ENCODE measurements around the gene SURF2. TPM values are rescaled to one million over a fixed set of nuclear protein-coding genes. Genes with fewer than 3 reads are reported as not detected.
"Not testable (repeated sequence)": the region's sequence is repeated elsewhere in the genome, so short reads cannot be mapped to it uniquely, and the experiment has no call there.

SURF2 gene
- total RNA-seq (2014; rRNA removed; shearing (Covaris generic)): 92.7 and 110 TPM in 2 replicates
- 39.5 and 47.1 TPM in 2 replicates for polyA plus RNA-seq (2015; cell fraction: cytosol; rRNA removed)
- polyA plus RNA-seq (2015; cell fraction: nucleus; rRNA removed): 15.9 and 18.4 TPM in 2 replicates

GRCh38 chr9:133356391-133357091 is at the start of gene SURF2, which contains the start of gene SURF1:
SURF2 (plus strand) TSS chr9:133356550; CDS start chr9:133356593, 43 bp downstream.
SURF1 (minus strand) TSS chr9:133356487; CDS start chr9:133356453, 34 bp downstream.
- DNase-seq (ENCODE audit: low read depth): peak; percentile 65

- no peak for DNase-seq (ENCODE audit: low read depth)
These were observed 49.0 kb upstream of the SURF2 start for GRCh38 chr9:133307301-133307700.

- DNase-seq (ENCODE audit: low read depth): no peak
These were observed 46.7 kb upstream of the SURF2 start for GRCh38 chr9:133309608-133310007.

GRCh38 chr9:133315997-133316396 is 40.4 kb upstream of the SURF2 start:
- no peak for DNase-seq (ENCODE audit: low read depth)

- not testable (repeated sequence) for DNase-seq (ENCODE audit: low read depth)
These were observed 38.8 kb upstream of the SURF2 start for GRCh38 chr9:133317551-133317950.

- DNase-seq (ENCODE audit: low read depth): no peak
These were observed 35.9 kb upstream of the SURF2 start for GRCh38 chr9:133320421-133320881.

GRCh38 chr9:133321411-133321935 is 34.9 kb upstream of the SURF2 start:
- DNase-seq (ENCODE audit: low read depth): no peak

GRCh38 chr9:133322701-133323100 is 33.6 kb upstream of the SURF2 start:
- no peak for DNase-seq (ENCODE audit: low read depth)

- DNase-seq (ENCODE audit: low read depth): no peak
These were observed 33.1 kb upstream of the SURF2 start for GRCh38 chr9:133323211-133323610.

GRCh38 chr9:133323991-133324703 is 32.2 kb upstream of the SURF2 start:
- no peak for DNase-seq (ENCODE audit: low read depth)

GRCh38 chr9:133327021-133327420 is 29.3 kb upstream of the SURF2 start:
- DNase-seq (ENCODE audit: low read depth): not testable (repeated sequence)

- DNase-seq (ENCODE audit: low read depth): no peak
These were observed 28.4 kb upstream of the SURF2 start for GRCh38 chr9:133327834-133328484.

GRCh38 chr9:133329306-133330156 is 26.8 kb upstream of the SURF2 start:
- DNase-seq (ENCODE audit: low read depth): peak; percentile 44

- DNase-seq (ENCODE audit: low read depth): no peak
These were observed 25.1 kb upstream of the SURF2 start for GRCh38 chr9:133331221-133331620.

GRCh38 chr9:133331641-133332380 is 24.5 kb upstream of the SURF2 start:
- no peak for DNase-seq (ENCODE audit: low read depth)

- no peak for DNase-seq (ENCODE audit: low read depth)
These were observed 24.0 kb upstream of the SURF2 start for GRCh38 chr9:133332381-133332730.

GRCh38 chr9:133333011-133333410 is 23.3 kb upstream of the SURF2 start:
- no peak for DNase-seq (ENCODE audit: low read depth)

GRCh38 chr9:133333566-133333965 is 22.8 kb upstream of the SURF2 start:
- DNase-seq (ENCODE audit: low read depth): no peak

- no peak for DNase-seq (ENCODE audit: low read depth)
These were observed 22.2 kb upstream of the SURF2 start for GRCh38 chr9:133334161-133334560.

- DNase-seq (ENCODE audit: low read depth): not testable (repeated sequence)
These were observed 21.5 kb upstream of the SURF2 start for GRCh38 chr9:133334888-133335287.
